Measurements from ENCODE around the gene ATE1. TPM values are rescaled to one million over a fixed set of nuclear protein-coding genes. Genes with fewer than 3 reads are reported as not detected.
A peak's percentile ranks its signal among the peaks of the same experiment; 100 is the strongest.

Gene ATE1
- total and polyA plus RNA-seq, 11 donors, result 15.2 to 50.1 (median 39.9) TPM

DNA sequence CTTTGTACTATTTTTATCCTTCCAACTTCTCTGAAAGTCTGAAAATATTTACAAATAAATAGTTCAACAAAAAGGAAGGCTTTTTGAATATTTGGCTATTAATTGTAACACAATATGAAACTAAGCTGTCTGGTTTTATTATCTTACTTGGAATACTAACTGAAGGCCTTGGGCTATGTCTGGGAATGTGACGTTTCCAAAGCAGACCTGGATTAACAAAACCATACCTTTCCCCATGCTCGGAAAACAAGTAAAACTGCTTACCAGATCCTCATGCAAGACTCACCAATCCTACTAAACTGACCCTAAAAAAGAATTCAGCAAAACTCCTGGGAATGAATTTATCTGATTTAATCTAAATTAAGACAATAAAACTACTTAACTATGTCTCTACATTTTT, 116.4 kb downstream of the ATE1 start:
- no peak overlapping the region for H3K27ac ChIP-seq
- no peaks in the 10 kb centered on the region for H3K27me3 ChIP-seq
- H3K4me1 ChIP-seq, result peaks cover 0 to 8% (median 4%) of the 10 kb centered on the region in 12 donors
- intact Hi-C loops (cut with DNase I), result no loop called here
- no peak overlapping the region for H3K4me3 ChIP-seq
- WGBS, 4 donors, result 90 to 97% (median 94%) methylated on average over 2 of the region's 2 CpGs
- TF ChIP-seq, protein P1, sequence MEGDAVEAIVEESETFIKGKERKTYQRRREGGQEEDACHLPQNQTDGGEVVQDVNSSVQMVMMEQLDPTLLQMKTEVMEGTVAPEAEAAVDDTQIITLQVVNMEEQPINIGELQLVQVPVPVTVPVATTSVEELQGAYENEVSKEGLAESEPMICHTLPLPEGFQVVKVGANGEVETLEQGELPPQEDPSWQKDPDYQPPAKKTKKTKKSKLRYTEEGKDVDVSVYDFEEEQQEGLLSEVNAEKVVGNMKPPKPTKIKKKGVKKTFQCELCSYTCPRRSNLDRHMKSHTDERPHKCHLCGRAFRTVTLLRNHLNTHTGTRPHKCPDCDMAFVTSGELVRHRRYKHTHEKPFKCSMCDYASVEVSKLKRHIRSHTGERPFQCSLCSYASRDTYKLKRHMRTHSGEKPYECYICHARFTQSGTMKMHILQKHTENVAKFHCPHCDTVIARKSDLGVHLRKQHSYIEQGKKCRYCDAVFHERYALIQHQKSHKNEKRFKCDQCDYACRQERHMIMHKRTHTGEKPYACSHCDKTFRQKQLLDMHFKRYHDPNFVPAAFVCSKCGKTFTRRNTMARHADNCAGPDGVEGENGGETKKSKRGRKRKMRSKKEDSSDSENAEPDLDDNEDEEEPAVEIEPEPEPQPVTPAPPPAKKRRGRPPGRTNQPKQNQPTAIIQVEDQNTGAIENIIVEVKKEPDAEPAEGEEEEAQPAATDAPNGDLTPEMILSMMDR (IDR thresholded peaks at IDR 0.05), result no peak
- TF ChIP-seq POLR2A (IDR thresholded peaks at IDR 0.05), result no peak
- H3K9me3 ChIP-seq, result no peaks in the 10 kb centered on the region
- peaks cover 0 to 18% (median 3%) of the 10 kb centered on the region in 9 donors for H3K36me3 ChIP-seq
- no peak for ATAC-seq
- no peak for DNase-seq

DNA sequence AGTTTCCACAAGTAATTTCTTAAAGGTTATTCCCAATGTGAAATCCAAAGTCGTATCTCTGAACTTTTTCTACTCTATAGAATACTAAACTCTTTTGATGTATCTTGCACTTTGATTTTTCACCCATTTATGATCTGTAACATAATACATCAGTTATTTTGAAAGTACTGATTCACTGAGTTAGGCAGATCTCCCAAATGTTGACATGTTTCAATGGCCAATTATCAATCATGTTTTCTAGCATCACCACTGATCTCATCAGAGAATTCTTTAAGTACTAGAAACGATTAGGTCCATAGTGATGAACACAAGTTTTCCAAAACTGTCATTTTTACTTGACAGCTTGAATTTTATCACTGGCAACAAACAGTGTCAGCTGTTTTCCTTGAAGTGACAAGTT, 119.0 kb downstream of the ATE1 start:
- H3K36me3 ChIP-seq, result peaks cover 0 to 17% (median 3%) of the 10 kb centered on the region in 9 donors
- H3K27me3 ChIP-seq, result no peaks in the 10 kb centered on the region
- no peak for DNase-seq
- peaks cover 0 to 8% (median 4%) of the 10 kb centered on the region in 12 donors for H3K4me1 ChIP-seq
- H3K9me3 ChIP-seq, result no peaks in the 10 kb centered on the region
- intact Hi-C loops (cut with DNase I), result loop anchor here in 1 of 10 donors (10.0 kb wide), 1 partner anchor 56 kb away; no protein-coding TSS in a partner anchor
- ATAC-seq, result no peak
- WGBS, 4 donors, result 67 to 77% (median 71%) methylated on average over 2 of the region's 2 CpGs
- H3K27ac ChIP-seq, result no peak overlapping the region
- TF ChIP-seq, protein P1 (IDR thresholded peaks at IDR 0.05), result no peak
- no peak for TF ChIP-seq POLR2A (IDR thresholded peaks at IDR 0.05)
- no peak overlapping the region for H3K4me3 ChIP-seq

DNA sequence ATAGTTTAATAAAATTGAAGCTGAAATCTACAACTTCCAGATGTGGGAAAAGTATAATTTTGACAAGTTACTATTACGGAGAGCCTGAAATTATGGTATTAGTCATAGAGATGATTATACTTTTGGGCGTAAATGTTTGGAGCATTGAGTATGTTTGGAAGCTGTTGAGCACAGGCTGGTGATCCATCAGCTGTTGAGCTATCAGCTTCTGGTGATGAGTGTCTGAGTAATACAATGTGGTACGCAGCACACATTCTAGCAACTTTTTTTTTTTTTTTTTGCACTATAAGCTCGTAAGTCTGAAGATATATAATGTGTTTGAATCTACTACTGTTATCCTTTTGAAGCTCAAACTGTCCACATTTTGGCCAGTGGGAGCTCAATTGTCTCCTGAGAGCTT, 123.4 kb downstream of the ATE1 start:
- 86 to 89% (median 88%) methylated on average over 4 of the region's 4 CpGs for WGBS, 4 donors
- H3K4me1 ChIP-seq, result no peaks in the 10 kb centered on the region
- ATAC-seq (peak in 3 of 4 donors; percentile 20 to 93 (median 68)), DNase-seq (peak in 1 of 5 donors; percentile 23)
- H3K36me3 ChIP-seq, result peaks cover 0 to 14% (median 0%) of the 10 kb centered on the region in 9 donors
- H3K4me3 ChIP-seq, result no peak overlapping the region
- H3K9me3 ChIP-seq, result no peaks in the 10 kb centered on the region
- no peak for TF ChIP-seq POLR2A (IDR thresholded peaks at IDR 0.05)
- TF ChIP-seq, protein P1 (IDR thresholded peaks at IDR 0.05), result no peak
- intact Hi-C loops (cut with DNase I), result loop anchor here in 1 of 10 donors (10.0 kb wide), 1 partner anchor 60 kb away; no protein-coding TSS in a partner anchor
- H3K27me3 ChIP-seq, result no peaks in the 10 kb centered on the region
- no peak overlapping the region for H3K27ac ChIP-seq

DNA sequence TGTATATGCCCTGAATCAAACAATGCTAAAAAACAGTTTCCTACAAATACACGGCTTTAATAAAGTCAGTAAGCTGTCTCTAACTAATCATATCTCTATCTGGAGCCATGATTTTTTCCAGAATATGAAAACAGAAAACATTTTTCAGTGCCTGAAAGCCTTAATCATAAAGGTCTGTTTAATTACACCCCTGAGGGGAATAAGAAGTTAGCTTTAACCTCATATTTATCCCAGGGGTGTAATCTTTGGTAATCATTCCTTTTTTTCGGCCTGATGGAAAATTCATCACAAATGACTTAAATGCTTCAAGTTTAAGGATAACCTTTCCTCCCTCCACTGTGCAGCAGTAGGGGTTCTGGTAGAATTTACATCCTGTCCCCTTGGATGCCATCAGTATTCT, 124.2 kb downstream of the ATE1 start:
- H3K9me3 ChIP-seq, result no peaks in the 10 kb centered on the region
- intact Hi-C loops (cut with DNase I), result loop anchor here in 1 of 10 donors (10.0 kb wide), 1 partner anchor 61 kb away; no protein-coding TSS in a partner anchor
- H3K4me3 ChIP-seq, result no peak overlapping the region
- no peaks in the 10 kb centered on the region for H3K27me3 ChIP-seq
- no peak overlapping the region for H3K27ac ChIP-seq
- TF ChIP-seq POLR2A (IDR thresholded peaks at IDR 0.05), result no peak
- TF ChIP-seq, protein P1 (IDR thresholded peaks at IDR 0.05), result no peak
- DNase-seq (no peak), ATAC-seq (peak in 1 of 4 donors; percentile 28)
- peaks cover 0 to 14% (median 0%) of the 10 kb centered on the region in 9 donors for H3K36me3 ChIP-seq
- no peaks in the 10 kb centered on the region for H3K4me1 ChIP-seq
- 61 to 77% (median 71%) methylated on average over 2 of the region's 2 CpGs for WGBS, 4 donors

Data from heart left ventricle (tissue), 16 donors.